HG02981 (cell line): ENCODE measurements around the gene KLK5.
"Not testable (repeated sequence)": the region's sequence is repeated elsewhere in the genome, so short reads cannot be mapped to it uniquely, and the experiment has no call there.

Experiments used
- ATAC-seq: cut with Tn5 transposase; IDR thresholded peaks from one replicate; pipeline ENCODE4 v1.9.1; 2021; ENCODE audit warnings: mild to moderate bottlenecking, moderate library complexity; ENCODE audit not compliant: unreplicated experiment

KLK5 gene, protein sequence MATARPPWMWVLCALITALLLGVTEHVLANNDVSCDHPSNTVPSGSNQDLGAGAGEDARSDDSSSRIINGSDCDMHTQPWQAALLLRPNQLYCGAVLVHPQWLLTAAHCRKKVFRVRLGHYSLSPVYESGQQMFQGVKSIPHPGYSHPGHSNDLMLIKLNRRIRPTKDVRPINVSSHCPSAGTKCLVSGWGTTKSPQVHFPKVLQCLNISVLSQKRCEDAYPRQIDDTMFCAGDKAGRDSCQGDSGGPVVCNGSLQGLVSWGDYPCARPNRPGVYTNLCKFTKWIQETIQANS

DNA sequence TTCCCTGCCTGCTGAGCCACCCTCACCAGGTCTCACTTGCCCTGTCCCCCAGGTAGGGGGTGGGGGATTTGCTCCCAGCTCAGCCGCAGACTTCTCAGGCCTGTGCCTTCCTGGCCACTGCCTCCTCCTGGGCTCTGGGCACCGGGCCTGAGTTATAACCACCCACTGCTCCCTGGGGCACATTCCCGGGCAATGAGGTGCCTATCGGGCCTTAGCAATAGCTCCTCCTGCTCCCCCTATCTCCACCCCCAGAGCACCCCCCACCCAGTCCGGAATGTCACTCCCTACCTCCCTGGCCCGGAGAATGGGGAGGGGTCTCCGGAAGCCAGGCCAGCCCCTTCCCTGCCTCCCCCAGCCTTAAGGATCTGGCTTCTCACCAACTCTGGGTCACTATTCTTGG is at the start of gene KLK5:
KLK5 (minus strand) TSS at position 129 of the 400 bp plus-strand sequence. CDS start 381 bp downstream, outside the sequence.
- no peak for ATAC-seq

DNA sequence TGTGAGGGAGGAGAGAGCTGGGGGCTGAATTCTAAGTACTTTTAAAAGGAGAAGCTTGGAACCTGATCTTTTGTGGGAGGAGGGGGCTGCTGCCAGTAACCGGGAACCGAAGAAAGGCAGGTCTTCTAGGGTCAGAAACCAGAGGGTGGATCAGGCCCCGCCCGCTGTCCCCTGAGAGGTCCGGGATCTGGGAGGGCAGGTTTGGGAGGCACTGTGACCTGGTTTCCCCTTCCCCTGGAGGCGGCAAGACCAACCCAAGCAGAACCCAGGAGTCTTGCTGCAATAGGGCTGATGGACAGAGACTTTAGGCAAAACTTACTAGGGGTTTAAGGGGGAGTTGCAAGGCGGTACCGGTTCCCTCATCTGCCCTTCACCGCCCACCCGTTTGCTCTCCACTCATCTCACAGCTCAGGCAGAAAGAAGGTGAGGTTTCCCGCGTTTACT is 49.3 kb upstream of the KLK5 start:
- ATAC-seq, result no peak

DNA sequence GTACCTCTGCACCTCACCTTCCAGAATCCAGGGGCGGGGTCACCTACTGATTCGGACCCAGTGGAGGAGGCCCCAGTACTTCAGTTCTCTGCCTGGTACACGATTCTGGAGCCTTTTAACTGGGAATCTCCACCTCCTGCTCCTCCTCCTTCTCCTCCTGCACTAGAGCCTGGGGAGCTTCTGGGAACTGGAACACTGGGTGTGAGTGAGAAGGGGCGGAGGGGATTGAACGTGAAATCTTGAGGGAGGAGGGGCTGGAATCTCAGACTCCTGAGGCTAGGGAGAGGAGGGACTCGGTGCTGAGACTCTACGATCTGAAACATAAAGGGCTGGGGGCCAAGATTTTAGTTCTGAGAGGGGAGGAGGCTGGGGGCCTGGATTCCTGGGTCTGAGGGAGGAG is 48.7 kb upstream of the KLK5 start, which contains the start of gene KLK8:
KLK8 (minus strand) TSS at position 90 of the 400 bp plus-strand sequence. CDS start 437 bp downstream, outside the sequence.
- no peak for ATAC-seq

GRCh38 chr19:51000981-51001380 is 48.1 kb upstream of the KLK5 start:
- ATAC-seq, result no peak

GRCh38 chr19:51000426-51000825 is 47.6 kb upstream of the KLK5 start:
- ATAC-seq, result no peak

- ATAC-seq, result no peak
Observed at GRCh38 chr19:50998686-50999085, 45.8 kb upstream of the KLK5 start.

DNA sequence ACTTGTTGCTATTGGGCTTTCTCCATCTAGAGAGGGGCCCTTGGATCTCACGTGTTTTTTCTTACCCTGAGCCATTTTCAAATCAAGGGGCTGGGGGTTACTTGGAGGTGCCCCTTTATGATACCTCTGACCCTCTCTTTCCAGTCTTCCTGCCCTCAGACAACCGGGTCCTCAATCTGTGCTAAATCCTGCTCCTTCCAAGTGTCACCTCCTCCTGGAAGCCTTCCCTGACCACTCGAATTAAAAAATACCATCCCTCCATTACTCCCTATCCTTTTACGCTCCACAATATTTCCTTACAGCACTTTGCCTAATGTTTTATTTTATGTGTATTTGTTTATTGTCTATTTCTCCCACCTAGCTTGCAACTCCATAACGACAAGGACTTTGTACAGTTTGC is 45.2 kb upstream of the KLK5 start:
- no peak for ATAC-seq

DNA sequence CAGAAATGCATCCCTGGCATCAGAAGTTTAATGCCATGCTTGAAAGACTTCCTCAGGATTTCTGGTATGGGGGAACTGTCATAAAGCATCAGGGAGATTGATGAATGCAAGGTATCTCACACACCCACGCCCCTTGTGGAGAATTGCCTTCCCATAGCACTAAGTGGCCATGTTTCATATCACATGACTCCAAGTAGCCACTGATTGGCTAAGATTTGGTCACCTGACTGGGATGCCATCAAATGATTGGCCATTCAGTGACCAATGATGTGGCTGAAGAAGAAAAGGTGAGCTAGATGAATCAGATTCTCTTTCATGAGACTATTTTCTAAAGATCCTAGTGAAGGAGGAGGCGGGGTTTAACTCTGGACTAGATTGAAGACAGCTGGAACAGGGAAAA is 41.3 kb upstream of the KLK5 start:
- no peak for ATAC-seq

GRCh38 chr19:50992666-50993035 is 39.8 kb upstream of the KLK5 start:
- no peak for ATAC-seq

GRCh38 chr19:50984416-50984815 is 31.6 kb upstream of the KLK5 start:
- ATAC-seq, result not testable (repeated sequence)

DNA sequence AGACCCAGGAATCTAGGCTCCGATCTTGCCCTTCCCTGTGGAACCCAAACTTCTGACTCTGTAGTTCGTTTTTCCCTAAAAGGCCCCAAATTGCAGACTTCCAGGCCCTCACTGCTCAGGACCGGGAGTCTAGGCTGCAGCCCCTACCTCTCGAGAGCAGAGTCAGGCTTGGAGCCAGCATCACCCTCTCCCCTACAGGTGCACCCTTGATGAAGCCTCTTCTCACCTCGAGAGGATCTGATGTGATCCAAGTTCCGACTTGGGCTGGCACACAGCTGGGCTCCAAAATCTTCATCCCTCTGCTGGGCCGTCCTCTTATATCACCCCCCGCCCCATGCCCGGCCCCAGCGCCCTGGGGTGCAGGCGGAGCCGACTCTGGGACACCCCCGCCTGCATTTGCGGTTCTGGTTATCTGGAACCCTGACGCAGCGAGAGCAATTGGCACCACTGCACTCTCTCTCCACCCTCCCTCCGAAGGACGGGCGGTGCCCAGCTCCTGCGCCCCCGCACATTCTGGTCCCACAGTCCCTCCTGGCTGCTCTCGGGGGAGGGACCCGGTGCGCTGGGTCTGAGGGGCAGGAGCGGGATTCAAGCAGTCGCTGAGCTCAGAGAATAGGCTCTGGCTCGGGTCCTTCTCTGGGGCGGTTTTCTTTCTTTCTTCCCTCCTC is 30.9 kb upstream of the KLK5 start, which contains the start of gene KLK7:
KLK7 (minus strand) TSS at position 293 of the 668 bp plus-strand sequence. CDS start 1,518 bp downstream, outside the sequence.
- no peak for ATAC-seq

DNA sequence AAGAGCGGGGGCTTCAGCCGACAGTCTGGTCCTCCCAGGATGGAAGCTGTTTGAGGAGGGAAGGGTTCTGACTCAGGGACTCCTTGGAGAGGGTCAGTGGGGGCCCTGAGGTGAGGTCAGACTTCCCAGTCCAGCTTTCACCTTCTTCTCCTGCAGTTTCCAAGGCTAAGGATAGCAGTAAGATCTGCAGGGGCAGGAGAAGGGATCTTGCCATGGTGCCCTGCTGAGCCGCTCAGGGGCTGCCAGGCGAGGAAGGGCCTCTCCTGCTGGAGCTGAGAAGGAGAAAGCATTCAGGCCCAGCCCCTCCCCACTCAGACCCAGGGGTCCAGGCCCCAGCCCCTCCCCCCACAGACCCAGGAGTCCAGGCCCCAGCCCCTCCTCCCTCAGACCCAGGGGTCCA is 29.3 kb upstream of the KLK5 start:
- ATAC-seq, result no peak

DNA sequence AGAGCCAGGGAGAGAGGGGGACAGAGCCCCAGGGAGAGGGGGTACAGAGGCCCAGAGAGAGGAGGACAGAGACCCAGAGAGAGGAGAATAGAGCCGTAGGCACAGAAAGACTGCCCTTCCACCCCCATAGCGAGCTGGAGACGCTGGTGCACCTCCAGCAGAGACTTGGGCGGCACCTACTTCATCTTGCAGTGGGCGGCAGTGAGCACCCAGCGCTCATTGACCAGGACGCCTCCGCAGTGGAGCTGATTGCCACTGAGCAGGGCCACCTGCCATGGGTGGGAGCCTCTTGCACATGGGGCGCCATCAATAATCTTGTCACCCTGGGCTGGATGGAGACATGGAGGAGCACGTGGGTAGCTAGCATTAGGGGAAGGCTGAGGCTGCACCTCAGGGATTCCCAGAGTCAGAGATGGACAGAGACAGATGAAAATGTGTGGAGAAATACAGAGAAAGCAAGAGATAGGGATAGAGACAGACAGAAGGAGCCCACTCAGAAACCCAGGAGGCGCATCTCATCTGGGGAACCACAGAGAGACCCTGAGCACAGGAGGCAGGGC is 28.8 kb upstream of the KLK5 start:
- ATAC-seq, result no peak

- ATAC-seq, result no peak
Observed at GRCh38 chr19:50980208-50980607, 27.4 kb upstream of the KLK5 start.

GRCh38 chr19:50979758-50980157 is 26.9 kb upstream of the KLK5 start:
- no peak for ATAC-seq

DNA sequence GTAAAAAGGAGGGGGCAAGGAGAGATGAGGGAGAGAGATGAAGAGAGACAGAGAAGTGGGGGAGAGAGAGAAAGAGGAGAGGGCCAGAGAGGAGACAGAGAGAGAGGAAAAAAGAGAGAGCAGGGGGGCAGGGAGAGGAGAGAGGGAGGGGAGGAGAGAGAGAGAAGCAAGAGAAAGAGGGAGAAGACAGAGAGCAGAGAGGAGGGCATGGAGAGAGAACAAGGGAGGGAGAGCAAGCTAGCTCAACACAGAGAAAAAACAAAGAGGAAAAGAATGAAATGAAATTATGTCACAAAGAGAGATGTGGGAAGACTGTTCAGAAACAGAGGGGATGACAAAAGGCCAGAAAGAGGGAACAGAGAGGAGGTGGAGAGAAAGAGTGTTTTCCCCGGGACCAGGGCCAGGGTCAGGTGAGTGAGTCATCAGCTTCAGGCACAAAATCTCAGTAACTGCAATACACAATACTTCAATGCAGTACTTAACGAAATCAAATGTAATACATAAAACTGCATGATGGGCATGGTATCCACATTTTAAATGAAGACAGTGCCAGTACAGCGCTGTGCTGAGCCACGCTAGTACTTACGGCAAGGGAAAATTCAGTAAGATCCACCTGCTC is 26.0 kb upstream of the KLK5 start:
- ATAC-seq, result no peak

GRCh38 chr19:50977626-50978025 is 24.8 kb upstream of the KLK5 start:
- no peak for ATAC-seq

GRCh38 chr19:50975766-50976165 is 22.9 kb upstream of the KLK5 start:
- no peak for ATAC-seq

DNA sequence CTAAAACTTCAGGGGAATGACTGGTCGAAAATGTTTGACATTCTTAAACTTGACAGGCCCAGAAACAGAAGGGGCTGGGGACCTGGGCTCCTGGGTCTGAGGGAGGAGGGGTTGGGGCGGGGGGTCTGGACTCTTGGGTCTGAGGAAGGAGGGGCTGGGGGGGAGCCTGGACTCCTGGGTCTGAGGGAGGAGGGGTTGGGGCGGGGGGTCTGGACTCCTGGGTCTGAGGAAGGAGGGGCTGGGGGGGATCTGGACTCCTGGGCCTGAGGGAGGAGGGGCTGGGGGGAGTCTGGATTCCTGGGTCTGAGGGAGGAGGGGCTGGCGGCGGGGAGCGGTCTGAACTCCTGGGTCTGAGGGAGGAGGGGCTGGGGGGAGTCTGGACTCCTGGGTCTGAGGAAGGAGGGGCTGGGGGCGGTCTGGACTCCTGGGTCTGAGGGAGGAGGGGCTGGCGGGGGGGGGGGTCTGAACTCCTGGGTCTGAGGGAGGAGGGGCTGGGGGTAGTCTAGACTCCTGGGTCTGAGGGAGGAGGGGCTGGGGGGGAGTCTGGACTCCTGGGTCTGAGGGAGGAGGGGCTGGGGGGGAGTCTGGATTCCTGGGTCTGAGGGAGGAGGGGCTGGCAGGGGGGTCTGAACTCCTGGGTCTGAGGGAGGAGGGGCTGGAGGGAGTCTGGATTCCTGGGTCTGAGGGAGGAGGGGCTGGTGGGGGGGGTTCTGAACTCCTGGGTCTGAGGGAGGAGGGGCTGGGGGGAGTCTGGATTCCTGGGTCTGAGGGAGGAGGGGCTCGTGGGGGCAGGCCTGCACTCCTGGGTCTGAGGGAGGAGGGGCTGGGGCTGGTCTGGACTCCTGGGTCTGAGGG is 22.1 kb upstream of the KLK5 start:
- ATAC-seq, result no peak

DNA sequence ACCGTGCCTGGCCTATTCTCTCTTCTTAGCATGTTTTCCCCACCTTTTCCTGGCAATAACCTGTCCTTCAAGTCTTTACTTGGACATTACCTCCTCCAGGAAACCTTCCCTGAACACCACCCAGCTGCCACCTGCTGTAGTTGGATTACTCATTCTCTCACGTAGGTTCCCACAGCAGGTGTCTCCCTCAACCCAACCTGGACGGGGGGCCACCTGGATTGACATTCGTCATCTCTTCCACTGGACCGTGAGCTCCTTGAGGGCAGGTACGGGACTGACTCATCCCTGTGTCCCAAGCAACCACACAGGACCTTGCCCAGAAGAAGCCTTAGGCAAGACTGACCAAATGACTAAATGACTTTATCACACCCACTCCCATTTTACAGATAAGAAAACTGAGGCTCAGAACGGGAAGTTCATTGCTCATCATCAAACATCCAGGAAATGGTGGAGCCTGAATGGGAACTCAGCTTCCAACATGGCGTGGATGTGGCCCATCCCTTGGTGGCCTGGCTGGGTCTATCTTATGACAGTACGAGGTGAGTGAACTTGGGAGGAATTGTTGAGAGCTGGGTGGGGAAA is 20.0 kb upstream of the KLK5 start:
- ATAC-seq, result no peak
